Kidney (tissue), 14 donors: Measurements from ENCODE around the gene VAV2. TPM values are rescaled to one million over a fixed set of nuclear protein-coding genes. Genes with fewer than 3 reads are reported as not detected.

ENCODE experiments used
- DNase-seq, 5 donors: peaks; one replicate each; pipeline ENCODE4 v3.0.0-alpha.2; 2013 to 2020
- FAIRE-seq: peaks from 2 replicates; lab custom pipeline; 2012; peaks lifted over from hg19 to GRCh38; lab: Jason Lieb, UNC
- H3K27ac ChIP-seq, 2 donors: one replicate each; pipeline ENCODE4 v1.7.0; 2013; ENCODE audit warnings: low read depth in 2 of 2, low read length in 2 of 2, inconsistent platforms in 1 of 2
- H3K27me3 ChIP-seq: one replicate; pipeline ENCODE4 v1.7.1; 2013; ENCODE audit warnings: low read length, inconsistent platforms; ENCODE audit not compliant: control insufficient read depth, insufficient read depth
- H3K36me3 ChIP-seq, 3 donors: one replicate each; pipeline versions ENCODE4 v1.7.0 to v1.7.1; 2013; ENCODE audit warnings: low read length in 3 of 3, control low read depth in 1 of 3, inconsistent platforms in 1 of 3; ENCODE audit not compliant: insufficient read depth in 3 of 3, control insufficient read depth in 2 of 3
- H3K4me1 ChIP-seq, 3 donors: one replicate each; pipeline versions ENCODE4 v1.7.0 to v1.7.1; 2013; ENCODE audit warnings: low read length in 3 of 3, inconsistent platforms in 1 of 3, low read depth in 1 of 3; ENCODE audit not compliant: control insufficient read depth in 2 of 3, insufficient read depth in 2 of 3
- H3K4me3 ChIP-seq, 3 donors: one replicate each; pipeline versions ENCODE4 v1.7.0 to v1.8.1; 2013; ENCODE audit warnings: low read length in 3 of 3, control low read depth in 1 of 3, inconsistent platforms in 1 of 3
- H3K9ac ChIP-seq, 3 donors: one replicate each; pipeline versions ENCODE4 v1.7.0 to v1.7.1; 2013; ENCODE audit warnings: low read length in 3 of 3, control low read depth in 1 of 3, inconsistent platforms in 1 of 3
- H3K9me3 ChIP-seq, 3 donors: one replicate each; pipeline versions ENCODE4 v1.7.0 to v1.7.1; 2013; ENCODE audit warnings: low read length in 3 of 3, control low read depth in 1 of 3, inconsistent platforms in 1 of 3; ENCODE audit not compliant: control insufficient read depth in 2 of 3, insufficient read depth in 1 of 3
- intact Hi-C: fragments of 100-400 bp; cut with DNase I; formaldehyde crosslinking; loops from one replicate; pipeline ENCODE4 v1.11.1; 2022
- polyA plus RNA-seq: library from polyadenylated mRNA; stranded (reverse); fragments of 350-450 nt; fragmentation: Illumina TruSeq; extraction: RNeasy Lipid Tissue Mini Kit (QIAGEN cat#74804); gene quantifications from one replicate; pipeline ENCODE4 v1.2.3, GENCODE V29; 2014; ENCODE audit warnings: low read depth, low replicate concordance; ENCODE audit not compliant: insufficient read depth
- total RNA-seq: library from RNA; stranded (reverse); fragmentation: NEBNext Ultra II Directional; extraction: Animal tissue kit (Norgen Biotek cat#: 25700); gene quantifications from one replicate; pipeline ENCODE4 v1.2.1, GENCODE V29; 2021
- TF ChIP-seq, protein P1 (sequence below): IDR thresholded peaks from 3 replicates; pipeline ENCODE4 v1.5.1; 2012; ENCODE audit warnings: mild to moderate bottlenecking, moderate library complexity, borderline replicate concordance; ENCODE audit not compliant: insufficient read depth; ENCODE audit errors: extremely low read depth
- donor health status: control.
- donor health status: control.
- donor health status: control.
- donor health status: control.
- donor health status: control.
- donor health status: DM: yes; HTN: yes; CAD: no.
- donor health status: Normal renal cell carcinoma (clear cell type).

Gene VAV2
- total and polyA plus RNA-seq, 2 donors from 2014 or later: 22.3 to 47.1 TPM

DNA sequence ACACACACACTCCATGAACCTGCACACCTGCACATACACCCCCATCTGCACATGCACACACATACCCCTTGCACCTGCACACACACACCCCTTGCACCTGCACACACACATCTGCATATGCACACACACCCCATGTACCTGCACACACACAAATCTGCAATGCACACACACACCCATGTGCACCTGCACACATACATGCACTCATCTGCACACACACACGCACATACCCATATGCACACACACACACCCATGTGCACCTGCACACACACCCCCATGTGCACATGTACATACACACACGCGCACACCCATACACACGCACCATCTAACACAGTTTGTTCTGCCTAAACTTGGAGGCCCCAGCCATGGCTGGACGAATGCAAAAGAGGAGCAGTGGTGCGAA, 138.1 kb downstream of the VAV2 start:
- Histone ChIP-seq H3K27me3 (no peaks in the 10 kb centered on the region), H3K36me3 (no peaks in the 10 kb centered on the region), H3K9ac (no peak overlapping the region), H3K9me3 (no peaks in the 10 kb centered on the region), H3K4me3 (no peak overlapping the region), H3K4me1 (peaks cover 0 to 23% (median 19%) of the 10 kb centered on the region in 3 donors), H3K27ac (no peak overlapping the region)
- FAIRE-seq: no peak
- TF ChIP-seq, protein P1, sequence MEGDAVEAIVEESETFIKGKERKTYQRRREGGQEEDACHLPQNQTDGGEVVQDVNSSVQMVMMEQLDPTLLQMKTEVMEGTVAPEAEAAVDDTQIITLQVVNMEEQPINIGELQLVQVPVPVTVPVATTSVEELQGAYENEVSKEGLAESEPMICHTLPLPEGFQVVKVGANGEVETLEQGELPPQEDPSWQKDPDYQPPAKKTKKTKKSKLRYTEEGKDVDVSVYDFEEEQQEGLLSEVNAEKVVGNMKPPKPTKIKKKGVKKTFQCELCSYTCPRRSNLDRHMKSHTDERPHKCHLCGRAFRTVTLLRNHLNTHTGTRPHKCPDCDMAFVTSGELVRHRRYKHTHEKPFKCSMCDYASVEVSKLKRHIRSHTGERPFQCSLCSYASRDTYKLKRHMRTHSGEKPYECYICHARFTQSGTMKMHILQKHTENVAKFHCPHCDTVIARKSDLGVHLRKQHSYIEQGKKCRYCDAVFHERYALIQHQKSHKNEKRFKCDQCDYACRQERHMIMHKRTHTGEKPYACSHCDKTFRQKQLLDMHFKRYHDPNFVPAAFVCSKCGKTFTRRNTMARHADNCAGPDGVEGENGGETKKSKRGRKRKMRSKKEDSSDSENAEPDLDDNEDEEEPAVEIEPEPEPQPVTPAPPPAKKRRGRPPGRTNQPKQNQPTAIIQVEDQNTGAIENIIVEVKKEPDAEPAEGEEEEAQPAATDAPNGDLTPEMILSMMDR: no peak
- no peak for DNase-seq
- intact Hi-C loops: no loop called here

DNA sequence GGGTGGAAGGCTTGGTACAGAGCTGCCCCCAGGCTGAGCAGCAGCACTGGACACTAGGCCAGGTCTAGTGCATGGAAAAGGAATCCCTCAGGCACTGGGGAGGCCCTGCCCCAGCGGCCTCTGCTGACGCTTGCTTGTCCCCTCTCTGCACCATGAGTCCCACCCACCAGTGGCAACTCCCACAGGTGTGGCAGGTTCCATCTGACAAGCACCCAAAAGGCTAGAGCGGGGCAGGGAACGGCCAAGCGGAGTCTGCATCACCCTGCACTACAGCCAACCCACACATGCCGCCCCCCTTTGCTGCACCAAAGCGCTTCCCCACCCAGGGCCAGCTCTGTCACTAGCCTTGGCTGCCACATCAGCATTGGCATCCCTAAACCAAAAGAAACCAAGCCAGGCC, 138.8 kb downstream of the VAV2 start:
- H3K4me1 ChIP-seq: peaks cover 0 to 23% (median 19%) of the 10 kb centered on the region in 3 donors
- H3K36me3 ChIP-seq: no peaks in the 10 kb centered on the region
- no peaks in the 10 kb centered on the region for H3K9me3 ChIP-seq
- FAIRE-seq (no peak), DNase-seq (no peak)
- H3K27ac ChIP-seq: no peak overlapping the region
- H3K4me3 ChIP-seq: no peak overlapping the region
- intact Hi-C loops: no loop called here
- TF ChIP-seq, protein P1: no peak
- no peaks in the 10 kb centered on the region for H3K27me3 ChIP-seq
- no peak overlapping the region for H3K9ac ChIP-seq

DNA sequence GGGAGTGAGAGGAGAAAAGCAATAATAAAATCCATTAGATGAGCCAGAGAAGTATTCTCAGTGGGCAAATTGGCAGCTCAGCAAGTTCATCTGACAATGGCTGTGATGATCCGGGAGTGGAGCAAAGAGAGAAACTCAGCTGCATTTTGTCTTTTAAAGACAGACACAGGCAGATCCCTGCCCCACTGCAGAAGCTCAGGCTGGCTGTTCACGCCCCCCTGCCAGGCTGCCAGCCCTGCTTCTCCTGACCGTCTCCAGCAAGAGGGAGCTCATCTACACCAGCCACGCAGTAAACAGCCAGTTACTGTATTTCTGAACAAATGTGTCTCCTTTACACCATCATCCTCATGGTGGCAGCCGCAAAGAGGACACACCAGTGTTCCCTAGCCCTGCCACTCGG, 139.7 kb downstream of the VAV2 start:
- Histone ChIP-seq H3K27me3 (no peaks in the 10 kb centered on the region), H3K9ac (no peak overlapping the region), H3K36me3 (no peaks in the 10 kb centered on the region), H3K4me3 (no peak overlapping the region), H3K27ac (no peak overlapping the region), H3K4me1 (peaks cover 0 to 23% (median 19%) of the 10 kb centered on the region in 3 donors), H3K9me3 (no peaks in the 10 kb centered on the region)
- intact Hi-C loops: no loop called here
- DNase-seq (no peak), FAIRE-seq (no peak)
- TF ChIP-seq, protein P1: no peak

DNA sequence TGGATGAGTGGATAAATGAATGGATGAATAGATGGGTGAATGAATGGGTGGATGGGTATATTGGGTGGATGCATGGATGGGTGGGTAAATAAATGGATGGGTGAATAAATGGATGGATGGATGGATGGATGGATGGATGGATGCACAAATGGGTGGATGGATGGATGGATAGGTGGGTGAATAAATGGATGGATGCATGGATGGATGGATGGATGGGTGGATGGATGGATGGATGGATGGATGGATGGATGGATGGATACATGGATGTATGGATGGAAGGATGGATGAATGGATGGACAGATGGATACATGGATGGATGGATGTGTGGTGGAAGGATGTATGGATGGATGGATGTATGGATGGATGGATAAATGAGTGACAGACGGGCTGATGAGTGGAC, 140.4 kb downstream of the VAV2 start:
- DNase-seq (no peak), FAIRE-seq (no peak)
- Histone ChIP-seq H3K27me3 (no peaks in the 10 kb centered on the region), H3K4me3 (no peak overlapping the region), H3K9me3 (no peaks in the 10 kb centered on the region), H3K4me1 (peaks cover 0 to 23% (median 19%) of the 10 kb centered on the region in 3 donors), H3K27ac (no peak overlapping the region), H3K36me3 (no peaks in the 10 kb centered on the region), H3K9ac (no peak overlapping the region)
- intact Hi-C loops: no loop called here
- TF ChIP-seq, protein P1: no peak
